OCI-LY7 (cell line): Measurements from ENCODE around the gene PRKCA. TPM values are rescaled to one million over a fixed set of nuclear protein-coding genes. Genes with fewer than 3 reads are reported as not detected.
"Not testable (repeated sequence)": the region's sequence is repeated elsewhere in the genome, so short reads cannot be mapped to it uniquely, and the experiment has no call there.

Experiments used
- BruUV-seq: library from RNA; stranded (reverse); fragments of 400-500 nt; replicated peaks from 2 replicates; lab custom pipeline; 2021; lab: Mats Ljungman, UMichigan
- CTCF ChIA-PET: fragments of 300-600 bp; sonication (Branson Sonifier 250); formaldehyde crosslinking; loops from one replicate; lab custom pipeline; 2022; ENCODE audit warnings: antibody characterized with exemption; ENCODE audit not compliant: unreplicated experiment; lab: Charles Lee
- POLR2A ChIA-PET: fragments of 300-600 bp; sonication (Branson Sonifier 250); formaldehyde crosslinking; loops from one replicate; lab custom pipeline; 2022; ENCODE audit warnings: antibody characterized with exemption; lab: Charles Lee
- DNase-seq: peaks from one replicate; pipeline ENCODE4 v3.0.0-alpha.2; 2015; ENCODE audit warnings: low spot score
- H2AFZ ChIP-seq: fragments of 200-600 bp; sonication (generic), shearing (Covaris generic); 2 replicates; pipeline ENCODE4 v1.6.1; 2014; ENCODE audit warnings: mild to moderate bottlenecking, antibody characterized with exemption, low read length, moderate library complexity
- H3K27ac ChIP-seq: fragments of 200-600 bp; sonication (generic); 2 replicates; pipeline ENCODE4 v1.5.1; 2014; ENCODE audit warnings: mixed run types, low read depth, mild to moderate bottlenecking, moderate library complexity, low read length, inconsistent platforms; ENCODE audit not compliant: poor library complexity, severe bottlenecking
- H3K36me3 ChIP-seq: fragments of 200-600 bp; sonication (generic); 2 replicates; pipeline ENCODE4 v1.6.1; 2014; ENCODE audit warnings: mild to moderate bottlenecking, antibody characterized with exemption, low read length, moderate library complexity, mixed read lengths; ENCODE audit not compliant: insufficient read depth
- H3K4me1 ChIP-seq: fragments of 200-600 bp; sonication (generic); 2 replicates; pipeline ENCODE4 v1.5.1; 2014; ENCODE audit warnings: mild to moderate bottlenecking, low read length; ENCODE audit not compliant: insufficient read depth, poor library complexity, severe bottlenecking
- H3K4me2 ChIP-seq: fragments of 200-600 bp; sonication (generic); 2 replicates; pipeline ENCODE4 v1.6.1; 2014; ENCODE audit warnings: mild to moderate bottlenecking, low read length
- H3K4me3 ChIP-seq: fragments of 200-600 bp; sonication (generic); 2 replicates; pipeline ENCODE4 v1.5.1; 2014; ENCODE audit warnings: mild to moderate bottlenecking, low read depth, low read length; ENCODE audit not compliant: poor library complexity, severe bottlenecking
- H3K79me2 ChIP-seq: fragments of 200-600 bp; sonication (generic); 2 replicates; pipeline ENCODE4 v1.6.1; 2016; ENCODE audit warnings: low read depth, mild to moderate bottlenecking, low read length, moderate library complexity, mixed read lengths; ENCODE audit not compliant: insufficient read depth
- H3K9me2 ChIP-seq: fragments of 200-600 bp; sonication (generic); 2 replicates; pipeline ENCODE4 v1.6.1; 2016; ENCODE audit warnings: mild to moderate bottlenecking, low read length, mixed read lengths; ENCODE audit not compliant: insufficient read depth
- H3K9me3 ChIP-seq: fragments of 200-600 bp; sonication (generic); 2 replicates; pipeline ENCODE4 v1.6.1; 2014; ENCODE audit warnings: mild to moderate bottlenecking, mixed run types, low read length, mixed read lengths
- H4K20me1 ChIP-seq: fragments of 200-600 bp; sonication (generic); 2 replicates; pipeline ENCODE4 v1.6.1; 2014; ENCODE audit warnings: mild to moderate bottlenecking, antibody characterized with exemption, low read length, moderate library complexity, mixed read lengths; ENCODE audit not compliant: insufficient read depth
- CTCF ChIP-seq: fragments of 200-600 bp; sonication (generic); conservative IDR thresholded peaks from 2 replicates; pipeline ENCODE4 v1.5.1; 2014; ENCODE audit warnings: mild to moderate bottlenecking, antibody characterized with exemption, low read length, moderate library complexity, mixed read lengths
- EZH2phosphoT487 ChIP-seq: fragments of 200-600 bp; sonication (generic); IDR thresholded peaks from 2 replicates; pipeline ENCODE4 v1.6.1; 2018; ENCODE audit warnings: low read depth, borderline replicate concordance, mild to moderate bottlenecking, mixed run types, antibody characterized with exemption, low read length, moderate library complexity, mixed read lengths
- intact Hi-C: fragments of 100-400 bp; cut with micrococcal nuclease; formaldehyde crosslinking; loops from one replicate; pipeline ENCODE4 v1.10.0; 2022; ENCODE audit not compliant: unreplicated experiment
- total RNA-seq, 2 experiments: library from RNA; depleted of rRNA in 1 of 2; stranded (reverse); fragments of >200 nt in 1 of 2; shearing (Covaris generic) in 1 of 2; gene quantifications; 2 replicates each; pipeline ENCODE4 v1.2.3, GENCODE V29; 2014 to 2022

The PRKCA gene
- total RNA-seq, 2 experiments from 2014 or later: 6.6 to 32.1 TPM

- no peaks in the 10 kb centered on the region for H3K9me3 ChIP-seq
- H3K27ac ChIP-seq: no peak overlapping the region
- H3K4me1 ChIP-seq: peaks cover 29% of the 10 kb centered on the region
- no peaks in the 10 kb centered on the region for H3K79me2 ChIP-seq
- H2AFZ ChIP-seq: no peak overlapping the region
- BruUV-seq: no TSS peak
- no peak overlapping the region for H3K4me2 ChIP-seq
- no peaks in the 10 kb centered on the region for H3K9me2 ChIP-seq
- intact Hi-C loops: no loop called here
- no peaks in the 10 kb centered on the region for H3K36me3 ChIP-seq
- TF ChIP-seq EZH2phosphoT487 (no peak), CTCF (no peak)
- no peak overlapping the region for H3K4me3 ChIP-seq
- DNase-seq: no peak
- POLR2A ChIA-PET: no interaction called here
- no peaks in the 10 kb centered on the region for H4K20me1 ChIP-seq
- CTCF ChIA-PET: no interaction called here
Measured at GRCh38 chr17:66451188-66452149, 149.1 kb downstream of the PRKCA start.

GRCh38 chr17:66455060-66455459, 152.6 kb downstream of the PRKCA start:
- ChIA-PET POLR2A (interaction anchor here (0.7 kb wide), 1 partner anchor 161 kb away, joined by 3 read pairs; no protein-coding TSS in a partner anchor), CTCF (no interaction called here)
- H3K79me2 ChIP-seq: no peaks in the 10 kb centered on the region
- no peak for DNase-seq
- no peak overlapping the region for H3K4me2 ChIP-seq
- no peak overlapping the region for H3K27ac ChIP-seq
- no TSS peak for BruUV-seq
- no peak overlapping the region for H3K4me3 ChIP-seq
- TF ChIP-seq CTCF (no peak), EZH2phosphoT487 (no peak)
- intact Hi-C loops: no loop called here
- no peaks in the 10 kb centered on the region for H4K20me1 ChIP-seq
- H3K4me1 ChIP-seq: peaks cover 8% of the 10 kb centered on the region
- H2AFZ ChIP-seq: no peak overlapping the region
- H3K9me3 ChIP-seq: no peaks in the 10 kb centered on the region
- no peaks in the 10 kb centered on the region for H3K9me2 ChIP-seq
- no peaks in the 10 kb centered on the region for H3K36me3 ChIP-seq

- H3K79me2 ChIP-seq, H3K9me2 ChIP-seq, H3K4me3 ChIP-seq, H3K36me3 ChIP-seq, H3K9me3 ChIP-seq, H4K20me1 ChIP-seq, H3K4me1 ChIP-seq, CTCF ChIA-PET, H3K4me2 ChIP-seq, POLR2A ChIA-PET, DNase-seq, BruUV-seq, H2AFZ ChIP-seq, intact Hi-C loops, H3K27ac ChIP-seq: not testable (repeated sequence)
Measured at GRCh38 chr17:66457499-66457898, 155.1 kb downstream of the PRKCA start.
